Parathyroid adenoma (tissue), 2 donors: ENCODE results near the gene CADM2.

Experiments
- H2AFZ ChIP-seq: fragments of 300-600 bp; sonication (generic); one replicate; pipeline ENCODE4 v1.7.0; 2017; ENCODE audit warnings: antibody characterized with exemption, mild to moderate bottlenecking
- H3K27ac ChIP-seq: fragments of 300-600 bp; sonication (generic); one replicate; pipeline ENCODE4 v1.7.0; 2017
- H3K27me3 ChIP-seq: fragments of 300-600 bp; sonication (generic); one replicate; pipeline ENCODE4 v1.7.0; 2017; ENCODE audit warnings: low read length; ENCODE audit not compliant: control insufficient read depth, insufficient read depth
- H3K36me3 ChIP-seq: fragments of 300-600 bp; sonication (generic); one replicate; pipeline ENCODE4 v1.7.0; 2017; ENCODE audit warnings: low read length; ENCODE audit not compliant: control insufficient read depth, insufficient read depth
- H3K4me1 ChIP-seq: fragments of 300-600 bp; sonication (generic); one replicate; pipeline ENCODE4 v1.7.0; 2017; ENCODE audit warnings: control low read depth
- H3K4me2 ChIP-seq: fragments of 300-600 bp; sonication (generic); one replicate; pipeline ENCODE4 v1.7.0; 2017; ENCODE audit warnings: low read length
- H3K4me3 ChIP-seq: fragments of 300-600 bp; sonication (generic); one replicate; pipeline ENCODE4 v1.7.0; 2017; ENCODE audit warnings: low read depth, low read length
- H3K79me2 ChIP-seq: fragments of 300-600 bp; sonication (generic); one replicate; pipeline ENCODE4 v1.7.0; 2017; ENCODE audit warnings: control low read depth
- H3K9ac ChIP-seq: fragments of 300-600 bp; sonication (generic); one replicate; pipeline ENCODE4 v1.7.0; 2017; ENCODE audit warnings: mild to moderate bottlenecking
- H3K9me3 ChIP-seq: fragments of 300-600 bp; sonication (generic); one replicate; pipeline ENCODE4 v1.7.0; 2017; ENCODE audit warnings: low read length; ENCODE audit not compliant: control insufficient read depth
- CTCF ChIP-seq: fragments of 300-600 bp; sonication (generic); IDR thresholded peaks from one replicate; pipeline ENCODE4 v1.7.0; 2017; ENCODE audit warnings: antibody characterized with exemption, mild to moderate bottlenecking
- donor health status: primary hyperparathyroidism.

CADM2 gene

GRCh38 chr3:85162905-85163304 is 204.1 kb downstream of the CADM2 start:
- Histone ChIP-seq H3K79me2 (no peaks in the 10 kb centered on the region), H3K36me3 (no peaks in the 10 kb centered on the region), H3K4me1 (no peaks in the 10 kb centered on the region), H3K4me2 (no peak overlapping the region), H3K9me3 (no peaks in the 10 kb centered on the region), H2AFZ (no peak overlapping the region), H3K9ac (no peak overlapping the region), H3K27me3 (no peaks in the 10 kb centered on the region), H3K4me3 (no peak overlapping the region), H3K27ac (no peak overlapping the region)
- no peak for TF ChIP-seq CTCF

- Histone ChIP-seq H3K36me3 (no peaks in the 10 kb centered on the region), H2AFZ (no peak overlapping the region), H3K27me3 (no peaks in the 10 kb centered on the region), H3K9ac (no peak overlapping the region), H3K79me2 (no peaks in the 10 kb centered on the region), H3K4me1 (no peaks in the 10 kb centered on the region), H3K4me2 (no peak overlapping the region), H3K9me3 (no peaks in the 10 kb centered on the region), H3K4me3 (no peak overlapping the region), H3K27ac (no peak overlapping the region)
- no peak for TF ChIP-seq CTCF
Observed at GRCh38 chr3:85164436-85164835, 205.6 kb downstream of the CADM2 start.

GRCh38 chr3:85167576-85167975 is 208.8 kb downstream of the CADM2 start:
- Histone ChIP-seq H3K36me3 (no peaks in the 10 kb centered on the region), H3K9ac (no peak overlapping the region), H3K27ac (no peak overlapping the region)

GRCh38 chr3:85170646-85171045 is 211.9 kb downstream of the CADM2 start:
- no peaks in the 10 kb centered on the region for H3K27me3 ChIP-seq
- H3K4me2 ChIP-seq, result no peak overlapping the region
- no peaks in the 10 kb centered on the region for H3K9me3 ChIP-seq
- H3K4me1 ChIP-seq, result no peaks in the 10 kb centered on the region
- no peak for TF ChIP-seq CTCF
- H3K27ac ChIP-seq, result no peak overlapping the region
- H2AFZ ChIP-seq, result no peak overlapping the region
- H3K79me2 ChIP-seq, result no peaks in the 10 kb centered on the region
- H3K9ac ChIP-seq, result no peak overlapping the region
- no peaks in the 10 kb centered on the region for H3K36me3 ChIP-seq
- no peak overlapping the region for H3K4me3 ChIP-seq

More at GRCh38 chr3:85167576-85167975, 208.8 kb downstream of the CADM2 start:
- no peak overlapping the region for H3K4me2 ChIP-seq
- TF ChIP-seq CTCF, result no peak
- H3K79me2 ChIP-seq, result no peaks in the 10 kb centered on the region
- H2AFZ ChIP-seq, result no peak overlapping the region
- H3K27me3 ChIP-seq, result no peaks in the 10 kb centered on the region
- H3K4me1 ChIP-seq, result no peaks in the 10 kb centered on the region
- no peak overlapping the region for H3K4me3 ChIP-seq
- H3K9me3 ChIP-seq, result no peaks in the 10 kb centered on the region

GRCh38 chr3:85171976-85172375 is 213.2 kb downstream of the CADM2 start:
- Histone ChIP-seq H2AFZ (no peak overlapping the region), H3K4me3 (no peak overlapping the region), H3K4me2 (no peak overlapping the region), H3K4me1 (no peaks in the 10 kb centered on the region), H3K79me2 (no peaks in the 10 kb centered on the region), H3K27me3 (no peaks in the 10 kb centered on the region), H3K9me3 (no peaks in the 10 kb centered on the region), H3K27ac (no peak overlapping the region), H3K36me3 (no peaks in the 10 kb centered on the region), H3K9ac (no peak overlapping the region)
- no peak for TF ChIP-seq CTCF
